ENCODE measurements around the gene TLX3.
"Not testable (repeated sequence)": the region's sequence is repeated elsewhere in the genome, so short reads cannot be mapped to it uniquely, and the experiment has no call there.

Gene TLX3

DNA sequence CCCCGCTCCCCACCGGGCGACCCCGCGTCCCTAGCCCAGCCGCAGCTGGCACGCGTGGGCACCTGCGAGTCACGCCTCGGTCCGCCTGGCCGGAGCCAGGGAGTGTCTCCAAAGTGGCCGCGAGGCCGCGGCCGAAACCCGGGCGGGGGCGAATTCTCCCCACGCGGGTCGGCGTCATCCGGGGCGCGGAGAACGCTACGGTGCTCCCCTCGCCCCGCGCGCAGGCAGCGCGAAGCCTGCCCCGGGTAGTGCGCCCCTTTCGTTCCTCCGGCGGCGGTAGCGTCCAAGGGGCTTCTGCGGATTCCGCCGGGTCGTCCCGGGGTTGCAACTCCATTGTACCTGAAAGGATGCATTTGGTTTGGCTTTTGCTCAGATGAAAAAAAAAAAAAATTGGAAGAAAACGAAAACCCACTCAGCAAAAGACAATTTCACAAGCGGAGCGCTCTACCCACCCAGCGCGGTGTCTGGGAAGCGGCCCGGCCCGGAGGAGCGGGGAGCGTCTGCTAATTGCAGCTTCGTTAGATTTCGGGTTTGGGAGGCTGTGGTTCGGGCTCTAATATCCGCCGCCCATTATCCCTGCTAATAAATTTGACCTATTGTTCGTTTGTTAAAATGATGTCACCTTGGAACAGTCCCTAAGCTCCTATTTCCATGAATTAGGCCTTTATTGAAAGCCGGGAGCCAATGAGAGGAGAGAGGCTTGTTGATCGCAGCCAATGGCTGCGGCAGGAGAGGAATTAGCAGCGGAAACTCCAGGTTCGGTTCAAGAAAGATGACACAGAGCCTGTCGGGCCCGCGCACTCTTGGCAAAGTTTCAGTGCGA, at the start of gene TLX3:
TSS of gene TLX3 (plus strand) at position 796 of the 823 bp plus-strand sequence. CDS start 118 bp downstream, outside the sequence.
- DNase-seq, result peak; percentile 84

GRCh38 chr5:171261361-171261760, 47.7 kb upstream of the TLX3 start:
- no peak for DNase-seq

DNA sequence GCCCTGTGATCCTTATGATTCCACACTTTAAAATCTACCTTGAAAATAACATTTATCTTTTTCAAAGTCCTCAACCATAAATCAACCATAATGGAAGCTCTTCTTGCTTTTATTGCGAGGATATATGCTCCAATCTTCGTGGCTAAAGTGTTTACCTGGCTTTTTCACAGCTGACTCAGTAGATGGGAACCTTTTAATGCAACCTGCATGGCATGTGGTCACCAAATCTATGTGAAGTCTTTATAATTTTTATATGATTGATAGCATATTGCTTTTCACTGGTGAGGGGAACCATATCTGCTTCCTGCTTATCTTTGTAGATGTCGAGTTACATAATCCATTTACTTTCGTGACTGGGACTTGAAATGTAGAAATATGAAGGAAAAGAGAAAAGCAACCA, 47.1 kb upstream of the TLX3 start:
- no peak for DNase-seq

- no peak for DNase-seq
Observed at GRCh38 chr5:171263181-171263580, 45.9 kb upstream of the TLX3 start.

- DNase-seq, result no peak
Observed at GRCh38 chr5:171264843-171265242, 44.2 kb upstream of the TLX3 start.

- no peak for DNase-seq
Observed at GRCh38 chr5:171268700-171269620, 40.1 kb upstream of the TLX3 start.

DNA sequence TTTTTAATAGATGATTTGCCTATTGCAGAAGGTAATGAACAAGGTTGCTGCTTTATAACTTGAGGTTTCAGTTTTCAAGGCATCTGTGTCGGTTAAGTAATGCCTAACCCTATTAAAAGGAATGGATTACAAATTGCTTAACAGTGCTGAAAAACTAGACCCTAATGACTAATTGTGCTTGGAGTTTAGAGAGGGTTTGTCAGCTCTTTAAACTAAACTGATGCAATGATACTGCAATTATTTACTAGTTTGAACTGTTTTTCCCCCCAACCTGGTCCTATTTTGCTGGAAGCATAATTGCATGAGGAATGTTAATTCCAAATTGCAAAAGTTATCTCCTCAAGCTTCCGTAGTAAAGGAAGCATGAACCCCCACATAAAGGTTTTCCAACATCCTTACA, 39.3 kb upstream of the TLX3 start:
- DNase-seq, result no peak

- no peak for DNase-seq
Observed at GRCh38 chr5:171270136-171270535, 38.9 kb upstream of the TLX3 start.

- DNase-seq, result no peak
Observed at GRCh38 chr5:171271798-171272197, 37.2 kb upstream of the TLX3 start.

DNA sequence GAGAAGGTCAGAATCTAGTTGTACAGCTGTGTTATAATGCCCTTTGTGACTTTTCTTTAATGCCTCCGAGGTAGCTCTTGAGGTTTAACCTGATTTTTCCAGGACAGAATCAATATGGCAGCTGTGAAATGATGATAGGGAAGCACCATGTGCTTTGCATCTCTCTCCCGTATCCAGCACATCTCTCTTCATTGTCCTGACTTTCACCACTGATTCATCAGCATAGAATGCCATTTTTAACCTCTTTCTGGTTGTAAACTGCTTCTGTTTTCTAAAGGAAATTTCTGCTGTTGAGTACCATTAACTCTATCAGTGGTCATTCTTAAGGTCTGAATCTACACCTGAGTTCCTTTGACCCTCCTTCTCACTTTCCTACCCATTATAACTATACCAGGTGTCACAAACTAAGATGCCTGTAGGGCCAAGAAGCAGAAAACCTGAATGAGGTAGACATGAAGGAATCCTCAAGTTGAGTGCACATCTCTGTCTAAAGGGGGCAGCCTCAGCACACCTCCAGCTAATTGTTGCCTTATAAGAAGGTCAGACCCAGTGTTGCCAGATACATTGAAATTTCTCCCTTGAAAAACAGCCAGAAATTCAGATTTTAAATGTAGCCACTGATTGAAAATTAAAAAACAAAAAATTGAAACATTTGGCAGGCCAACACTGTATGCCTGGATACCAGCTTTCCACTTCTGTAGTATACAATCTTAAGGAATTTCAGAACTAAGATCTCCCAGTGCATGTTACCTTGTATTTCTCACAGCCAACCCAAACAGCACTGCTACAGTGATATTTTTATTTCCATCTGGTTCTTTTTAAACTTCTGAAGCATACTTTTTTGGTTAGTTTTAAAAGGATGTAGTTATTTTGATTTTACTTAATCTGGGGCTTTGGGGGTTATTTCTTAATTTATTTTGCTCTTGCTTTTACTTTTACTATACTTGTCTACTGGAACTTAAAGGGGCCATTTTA, 35.8 kb upstream of the TLX3 start:
- no peak for DNase-seq

DNA sequence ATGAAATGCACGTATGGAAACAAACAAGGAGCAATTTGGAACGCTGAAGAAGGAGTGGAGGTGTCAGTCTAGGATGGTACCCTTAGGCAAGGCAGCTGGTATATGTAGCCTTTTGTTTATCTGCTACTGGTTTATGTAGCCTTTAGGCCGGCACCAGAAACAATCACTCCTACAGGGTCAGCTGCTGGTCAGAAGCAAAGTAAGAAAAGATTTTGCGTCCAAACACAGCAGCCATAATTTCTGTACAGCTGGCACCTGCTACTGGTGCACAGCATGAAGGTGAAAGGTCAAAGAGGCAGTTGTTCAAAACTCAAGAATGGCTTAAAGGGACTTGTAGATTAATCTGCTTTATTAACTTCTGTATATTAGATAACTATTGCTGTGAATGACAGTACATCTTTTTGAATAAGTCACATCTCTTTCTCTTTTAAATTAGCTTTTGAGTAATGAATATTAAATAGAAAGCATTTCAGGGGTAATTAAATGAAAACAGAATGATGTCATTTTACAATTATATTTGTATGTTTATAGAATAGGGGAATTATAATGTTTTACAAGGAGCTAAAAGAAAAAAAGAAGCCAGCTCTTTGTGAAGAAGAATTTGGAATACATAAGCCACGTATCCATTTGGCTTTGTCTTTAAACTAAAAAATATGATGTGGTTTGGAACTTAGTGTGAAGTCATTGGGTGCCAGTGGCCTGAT, 33.1 kb upstream of the TLX3 start:
- no peak for DNase-seq

GRCh38 chr5:171283753-171284152, 25.3 kb upstream of the TLX3 start:
- no peak for DNase-seq

DNA sequence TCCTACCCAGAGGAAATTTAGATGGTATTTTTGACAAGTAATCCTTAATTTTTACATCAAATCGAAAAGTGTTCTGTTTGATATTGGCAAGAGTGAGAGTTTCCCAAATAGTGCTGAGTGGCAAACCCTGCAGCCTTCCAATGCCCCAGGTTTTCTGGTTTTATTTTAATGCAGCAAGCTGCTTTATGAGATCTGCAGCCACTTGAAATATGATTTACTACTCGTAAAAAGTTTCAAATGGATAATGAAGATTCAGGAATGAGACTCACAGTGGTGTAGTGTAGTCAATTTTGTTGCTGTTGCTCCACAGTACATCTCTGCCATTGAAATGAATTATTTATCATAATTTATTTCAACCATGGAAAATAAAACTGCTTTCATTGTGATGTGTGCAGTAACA, 23.6 kb upstream of the TLX3 start:
- no peak for DNase-seq

DNA sequence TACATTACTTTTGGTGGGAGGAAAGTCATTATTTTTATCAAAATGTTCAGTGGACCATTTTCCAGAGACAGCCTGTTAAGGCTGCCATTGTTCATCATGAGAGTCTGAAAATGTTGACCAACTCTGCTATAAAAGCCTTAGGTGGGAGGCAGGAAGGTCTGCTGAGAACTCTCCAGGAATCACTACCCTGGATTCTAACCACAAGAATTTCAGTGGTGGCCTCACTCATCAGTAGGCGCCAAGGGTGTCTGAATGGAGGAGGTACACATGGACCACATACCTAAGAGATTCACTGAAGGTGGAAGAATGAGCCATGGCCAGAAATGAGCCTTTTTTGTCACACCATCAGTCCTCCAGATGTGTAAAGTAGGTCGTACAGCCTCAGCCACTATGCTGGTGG, 21.0 kb upstream of the TLX3 start:
- DNase-seq, result no peak

DNA sequence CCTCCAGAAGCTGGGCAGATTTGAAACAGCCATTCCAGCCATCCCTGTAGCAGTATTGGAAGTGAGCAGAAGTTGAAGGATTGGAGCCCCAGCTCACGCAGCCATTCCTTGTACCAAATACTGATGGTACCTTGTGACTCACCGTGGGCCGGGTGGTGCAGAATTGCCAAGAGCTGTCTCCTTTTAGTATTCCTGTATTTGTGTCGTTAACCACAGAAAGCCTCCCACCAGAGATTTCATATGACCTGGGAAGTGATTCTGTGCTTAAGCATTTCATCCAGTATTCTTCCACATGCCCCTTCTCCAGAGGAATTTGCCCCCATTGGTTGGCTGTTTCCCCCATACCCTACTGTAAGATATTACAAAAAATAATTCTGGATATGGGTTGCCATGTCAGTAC, 17.7 kb upstream of the TLX3 start:
- no peak for DNase-seq

DNA sequence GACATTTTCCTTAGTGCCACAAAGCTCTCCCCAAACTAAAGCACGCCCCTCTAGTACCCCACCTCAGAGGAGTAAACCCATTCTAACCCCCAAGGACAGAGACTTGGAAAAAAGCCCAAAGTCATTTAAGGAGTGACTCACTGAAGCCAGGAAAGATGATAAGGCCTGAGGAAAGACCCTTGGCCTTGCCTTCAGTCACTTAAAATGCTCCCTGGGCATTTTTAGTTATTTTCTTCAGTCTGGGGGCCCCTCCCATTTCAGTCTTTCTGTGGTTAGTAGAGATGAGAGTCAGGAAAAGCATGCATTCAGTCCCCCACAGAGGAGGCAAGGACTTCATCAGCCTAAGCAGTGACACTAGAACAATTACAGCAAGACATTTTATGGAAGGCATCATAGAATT, 13.7 kb upstream of the TLX3 start:
- DNase-seq, result no peak

- DNase-seq, result no peak
Observed at GRCh38 chr5:171295801-171296200, 13.2 kb upstream of the TLX3 start.

DNA sequence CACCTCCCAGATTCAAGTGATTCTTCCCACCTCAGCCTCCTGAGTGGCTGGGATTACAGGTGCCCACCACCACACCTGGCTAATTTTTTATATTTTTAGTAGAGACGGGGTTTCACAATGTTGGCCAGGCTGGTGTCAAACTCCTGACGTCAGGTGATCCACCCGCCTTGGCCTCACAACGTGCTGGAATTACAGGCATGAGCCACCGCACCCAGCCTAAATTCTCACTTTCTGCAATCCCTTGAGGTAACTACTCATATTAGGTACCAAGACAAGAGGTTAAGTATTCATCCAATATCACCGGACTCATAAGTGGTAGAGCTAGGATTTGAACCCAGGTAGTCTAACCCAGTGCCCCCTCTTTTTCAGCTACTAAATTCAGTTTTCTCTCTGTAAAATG, 11.1 kb upstream of the TLX3 start:
- not testable (repeated sequence) for DNase-seq

DNA sequence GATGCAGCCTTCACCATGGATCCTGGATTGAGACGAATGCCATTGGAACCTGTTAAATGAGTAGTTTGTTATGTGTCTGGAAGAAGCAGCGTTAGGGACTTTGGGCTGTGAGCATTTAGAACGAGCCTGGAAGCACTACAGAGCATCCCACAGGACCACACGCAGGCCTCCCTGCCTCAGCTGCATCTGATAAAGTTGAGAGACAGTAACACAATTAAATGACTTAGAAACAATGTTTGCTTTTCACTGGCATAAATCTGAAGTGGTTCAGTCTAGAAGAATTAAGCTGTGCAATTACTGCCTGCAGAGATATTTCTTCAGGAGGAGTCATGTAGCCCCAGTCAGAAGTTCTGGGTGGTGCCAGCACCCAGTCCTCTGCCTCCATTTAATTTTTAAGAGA, 9.8 kb upstream of the TLX3 start:
- no peak for DNase-seq

- DNase-seq, result no peak
Observed at GRCh38 chr5:171299851-171300250, 9.2 kb upstream of the TLX3 start.

DNA sequence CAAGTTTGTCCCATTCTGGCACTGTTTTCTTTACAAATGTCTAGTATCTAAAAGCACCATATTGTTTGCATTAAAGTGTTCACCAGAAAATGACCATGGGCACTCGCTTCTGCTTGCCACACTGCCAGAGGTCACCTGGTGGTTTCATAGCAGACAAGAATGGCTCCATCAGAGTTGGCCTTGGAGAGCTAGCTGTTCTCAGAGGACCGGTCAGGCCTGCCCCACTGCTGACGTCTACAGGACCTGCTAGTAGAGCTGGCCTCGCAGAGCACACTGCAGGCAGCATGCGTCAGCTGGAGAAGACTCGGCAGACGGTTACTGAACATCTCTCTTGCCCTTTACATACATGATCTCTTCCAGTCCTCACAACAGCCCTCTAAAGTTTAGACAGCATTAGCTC, 8.7 kb upstream of the TLX3 start:
- DNase-seq, result no peak

DNA sequence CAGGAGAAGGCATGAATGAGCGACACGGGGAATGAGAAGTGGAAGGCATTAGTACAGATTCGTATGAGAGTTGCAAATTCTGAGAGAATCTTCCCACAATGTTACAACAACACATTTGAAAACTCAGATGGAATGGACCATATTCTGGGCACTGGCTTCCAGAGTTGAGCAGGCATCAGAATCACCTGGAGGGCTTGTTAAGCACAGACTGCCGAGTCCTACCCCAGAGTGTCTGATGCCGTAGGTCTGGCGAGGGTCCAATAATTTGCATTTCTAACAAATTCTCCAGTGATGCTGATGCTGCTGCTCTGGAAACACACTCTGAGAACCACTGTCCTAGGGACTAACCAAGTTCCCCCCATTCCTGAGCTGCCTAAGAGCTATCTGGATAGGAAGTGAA, 2.9 kb upstream of the TLX3 start:
- DNase-seq, result no peak

Measured in NCI-H510A (cell line).